Keratinocyte (primary cell): ENCODE data around the gene ZMIZ1. TPM values are rescaled to one million over a fixed set of nuclear protein-coding genes. Genes with fewer than 3 reads are reported as not detected.

ENCODE experiments used
- DNase-seq: peaks from one replicate; pipeline ENCODE4 v3.0.0-alpha.2; 2011; ENCODE audit warnings: low read depth, missing footprints, low spot score
- FAIRE-seq: peaks from 2 replicates; lab custom pipeline; 2011; peaks lifted over from hg19 to GRCh38; lab: Jason Lieb, UNC
- H2AFZ ChIP-seq: 2 replicates; pipeline ENCODE4 v1.6.0; 2012; ENCODE audit warnings: low read length, control low read depth, inconsistent platforms; ENCODE audit not compliant: control insufficient read depth
- H3K27ac ChIP-seq: 2 replicates; pipeline ENCODE4 v1.5.1; 2011; ENCODE audit warnings: low read length; ENCODE audit not compliant: control insufficient read depth, insufficient read depth
- H3K27me3 ChIP-seq: 3 replicates; pipeline ENCODE4 v1.6.0; 2011; ENCODE audit warnings: low read length; ENCODE audit not compliant: control insufficient read depth, insufficient read depth; ENCODE audit errors: extremely low read depth
- H3K36me3 ChIP-seq, 2 experiments: 2 replicates in 1 of 2; 3 replicates in 1 of 2; pipeline ENCODE4 v1.5.1; 2011; ENCODE audit warnings: low read length in 2 of 2, mild to moderate bottlenecking in 1 of 2; ENCODE audit not compliant: control insufficient read depth in 2 of 2, insufficient read depth in 2 of 2; ENCODE audit errors: extremely low read depth in 1 of 2
- H3K4me1 ChIP-seq: 3 replicates; pipeline ENCODE4 v1.5.1; 2011; ENCODE audit warnings: low read length; ENCODE audit not compliant: control insufficient read depth, insufficient read depth; ENCODE audit errors: extremely low read depth
- H3K4me2 ChIP-seq: 3 replicates; pipeline ENCODE4 v1.6.0; 2011; ENCODE audit warnings: low read depth, low read length; ENCODE audit not compliant: control insufficient read depth, insufficient read depth; ENCODE audit errors: extremely low read depth
- H3K4me3 ChIP-seq, 3 experiments: fragments of 200-600 bp in 1 of 3; sonication (generic) in 1 of 3; 2 replicates in 2 of 3; 3 replicates in 1 of 3; pipeline ENCODE4 v1.5.1; 2011 to 2016; ENCODE audit warnings: low read length in 3 of 3, mild to moderate bottlenecking in 3 of 3, control low read depth in 2 of 3, inconsistent platforms in 1 of 3, low read depth in 1 of 3, mixed read lengths in 1 of 3, mixed run types in 1 of 3, moderate library complexity in 1 of 3; ENCODE audit not compliant: control insufficient read depth in 2 of 3, insufficient read depth in 2 of 3; ENCODE audit errors: extremely low read depth in 1 of 3
- H3K79me2 ChIP-seq: 2 replicates; pipeline ENCODE4 v1.6.0; 2012; ENCODE audit warnings: low read length; ENCODE audit not compliant: control insufficient read depth, insufficient read depth
- H3K9ac ChIP-seq: 3 replicates; pipeline ENCODE4 v1.6.0; 2011; ENCODE audit warnings: low read length; ENCODE audit not compliant: control insufficient read depth, insufficient read depth; ENCODE audit errors: extremely low read depth
- H3K9me1 ChIP-seq: 3 replicates; pipeline ENCODE4 v1.6.0; 2011; ENCODE audit warnings: low read length; ENCODE audit not compliant: control insufficient read depth, insufficient read depth; ENCODE audit errors: extremely low read depth
- H3K9me3 ChIP-seq: 2 replicates; pipeline ENCODE4 v1.5.1; 2012; ENCODE audit warnings: low read depth, low read length; ENCODE audit not compliant: control insufficient read depth
- H4K20me1 ChIP-seq: 3 replicates; pipeline ENCODE4 v1.6.0; 2011; ENCODE audit warnings: low read length; ENCODE audit not compliant: control insufficient read depth, insufficient read depth; ENCODE audit errors: extremely low read depth
- EZH2 ChIP-seq: IDR thresholded peaks from one replicate; pipeline ENCODE4 v1.6.1; 2012; ENCODE audit warnings: inconsistent platforms, mild to moderate bottlenecking, low read length, moderate library complexity
- dilution Hi-C: fragments of 300-500 bp; cut with MboI; formaldehyde crosslinking; loops from one replicate; pipeline ENCODE4 v1.7.0; 2020; ENCODE audit warnings: low sequenced_read_pairs; ENCODE audit not compliant: extremely low pct_ligation_motif_present
- polyA plus RNA-seq, 5 experiments: library from polyadenylated mRNA; depleted of rRNA in 3 of 5; stranded (reverse) in 3 of 5; stranded (forward) in 1 of 5; unstranded in 1 of 5; fragments of >200 nt; gene quantifications; 1 replicate in 1 of 5; 2 replicates in 3 of 5; 3 replicates in 1 of 5; pipeline versions ENCODE4 v1.2.1 to v1.2.3, GENCODE V29; 2011 to 2012; ENCODE audit warnings: missing spikeins in 2 of 5, low read depth in 1 of 5, low replicate concordance in 1 of 5
- TF ChIP-seq, protein P1 (sequence below), 3 experiments: IDR thresholded peaks in 1 of 3; conservative IDR thresholded peaks in 1 of 3; optimal IDR thresholded peaks in 1 of 3; 2 replicates in 2 of 3; 3 replicates in 1 of 3; pipeline versions ENCODE3 to v1.5.1; 2011; ENCODE audit warnings: low read length in 3 of 3, mild to moderate bottlenecking in 3 of 3, moderate library complexity in 2 of 3, control low read depth in 1 of 3, inconsistent platforms in 1 of 3; ENCODE audit not compliant: insufficient read depth in 2 of 3; ENCODE audit errors: extremely low read depth in 1 of 3

The ZMIZ1 gene
- polyA plus RNA-seq, 1 donor (not counting 4 experiments of a cell fraction or from before 2014, with no cell fraction given), result 1.8 TPM

DNA sequence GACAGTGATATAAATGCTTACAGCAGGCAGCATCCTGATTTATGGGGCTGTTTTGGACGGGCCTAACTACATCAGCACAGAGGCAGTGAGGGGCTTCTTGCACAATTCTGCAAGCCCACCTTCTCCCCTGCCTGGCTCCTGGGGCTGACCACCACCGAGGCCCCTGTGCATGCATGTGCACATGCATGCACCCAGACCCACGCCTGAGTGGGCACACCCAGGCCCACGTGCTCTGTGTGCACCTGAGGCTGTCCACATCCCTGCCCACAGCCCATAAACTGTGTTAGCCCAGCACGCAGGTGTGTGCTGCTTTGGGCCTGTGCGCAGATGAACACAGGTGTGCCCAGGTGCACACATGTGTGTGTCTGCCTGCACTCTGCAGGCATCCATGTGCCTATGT is 40.0 kb downstream of the ZMIZ1 start:
- Histone ChIP-seq H3K4me2 (no peak overlapping the region), H3K4me3 (no peak overlapping the region), H3K9me3 (no peaks in the 10 kb centered on the region), H2AFZ (no peak overlapping the region), H3K27me3 (no peaks in the 10 kb centered on the region), H3K27ac (no peak overlapping the region), H3K36me3 (no peaks in the 10 kb centered on the region), H3K4me1 (peaks cover 29% of the 10 kb centered on the region), H3K79me2 (peaks cover 9% of the 10 kb centered on the region), H4K20me1 (peaks cover 4% of the 10 kb centered on the region), H3K9me1 (no peaks in the 10 kb centered on the region), H3K9ac (no peak overlapping the region)
- TF ChIP-seq EZH2, result no peak
- TF ChIP-seq, protein P1, sequence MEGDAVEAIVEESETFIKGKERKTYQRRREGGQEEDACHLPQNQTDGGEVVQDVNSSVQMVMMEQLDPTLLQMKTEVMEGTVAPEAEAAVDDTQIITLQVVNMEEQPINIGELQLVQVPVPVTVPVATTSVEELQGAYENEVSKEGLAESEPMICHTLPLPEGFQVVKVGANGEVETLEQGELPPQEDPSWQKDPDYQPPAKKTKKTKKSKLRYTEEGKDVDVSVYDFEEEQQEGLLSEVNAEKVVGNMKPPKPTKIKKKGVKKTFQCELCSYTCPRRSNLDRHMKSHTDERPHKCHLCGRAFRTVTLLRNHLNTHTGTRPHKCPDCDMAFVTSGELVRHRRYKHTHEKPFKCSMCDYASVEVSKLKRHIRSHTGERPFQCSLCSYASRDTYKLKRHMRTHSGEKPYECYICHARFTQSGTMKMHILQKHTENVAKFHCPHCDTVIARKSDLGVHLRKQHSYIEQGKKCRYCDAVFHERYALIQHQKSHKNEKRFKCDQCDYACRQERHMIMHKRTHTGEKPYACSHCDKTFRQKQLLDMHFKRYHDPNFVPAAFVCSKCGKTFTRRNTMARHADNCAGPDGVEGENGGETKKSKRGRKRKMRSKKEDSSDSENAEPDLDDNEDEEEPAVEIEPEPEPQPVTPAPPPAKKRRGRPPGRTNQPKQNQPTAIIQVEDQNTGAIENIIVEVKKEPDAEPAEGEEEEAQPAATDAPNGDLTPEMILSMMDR (optimal IDR thresholded peaks at IDR 0.05 in 1 of 3, IDR thresholded peaks at IDR 0.05 in 1 of 3, conservative IDR thresholded peaks at IDR 0.05 in 1 of 3; ENCODE audit: extremely low read depth in 1 of 3, insufficient read depth in 2 of 3, low read length in 3 of 3), result no peak
- dilution Hi-C loops, result no loop called here
- DNase-seq (no peak), FAIRE-seq (no peak)

DNA sequence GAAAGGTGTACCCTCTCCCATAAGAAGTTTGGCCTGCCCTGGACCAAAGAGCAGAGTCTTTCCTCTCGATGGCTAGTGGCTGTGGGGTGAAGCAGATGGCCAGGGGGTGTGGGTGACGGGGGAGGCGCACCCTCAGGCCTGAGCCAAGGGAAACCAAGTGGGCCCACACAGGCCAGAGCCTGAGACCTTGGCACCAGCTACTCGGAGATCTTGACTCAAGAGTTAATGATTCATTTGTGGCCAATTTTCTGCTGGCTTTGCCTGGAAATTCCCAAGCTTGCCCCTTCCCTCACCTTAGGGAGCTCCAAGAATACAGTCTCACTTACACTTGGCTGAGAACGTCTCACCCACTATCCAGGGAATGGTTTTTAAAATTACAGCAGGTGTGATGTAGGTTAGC is 42.7 kb downstream of the ZMIZ1 start:
- Histone ChIP-seq H4K20me1 (no peaks in the 10 kb centered on the region), H3K27me3 (no peaks in the 10 kb centered on the region), H3K79me2 (peaks cover 9% of the 10 kb centered on the region), H2AFZ (no peak overlapping the region), H3K9me3 (no peaks in the 10 kb centered on the region), H3K27ac (no peak overlapping the region), H3K9me1 (no peaks in the 10 kb centered on the region), H3K36me3 (no peaks in the 10 kb centered on the region), H3K9ac (no peak overlapping the region), H3K4me2 (no peak overlapping the region), H3K4me3 (no peak overlapping the region), H3K4me1 (peaks cover 31% of the 10 kb centered on the region)
- no peak for DNase-seq
- TF ChIP-seq EZH2, result no peak
- TF ChIP-seq, protein P1 (optimal IDR thresholded peaks at IDR 0.05 in 1 of 3, IDR thresholded peaks at IDR 0.05 in 1 of 3, conservative IDR thresholded peaks at IDR 0.05 in 1 of 3; ENCODE audit: extremely low read depth in 1 of 3, insufficient read depth in 2 of 3, low read length in 3 of 3), result no peak
- dilution Hi-C loops, result no loop called here
- no peak for FAIRE-seq
